Measurements from ENCODE around the gene CUL5.
"Not testable (repeated sequence)": the region's sequence is repeated elsewhere in the genome, so short reads cannot be mapped to it uniquely, and the experiment has no call there.

Gene CUL5

GRCh38 chr11:108117746-108118371 is 109.2 kb downstream of the CUL5 start:
- peak; percentile 14 for DNase-seq

GRCh38 chr11:108120936-108121273 is 112.2 kb downstream of the CUL5 start:
- DNase-seq = not testable (repeated sequence)

DNA sequence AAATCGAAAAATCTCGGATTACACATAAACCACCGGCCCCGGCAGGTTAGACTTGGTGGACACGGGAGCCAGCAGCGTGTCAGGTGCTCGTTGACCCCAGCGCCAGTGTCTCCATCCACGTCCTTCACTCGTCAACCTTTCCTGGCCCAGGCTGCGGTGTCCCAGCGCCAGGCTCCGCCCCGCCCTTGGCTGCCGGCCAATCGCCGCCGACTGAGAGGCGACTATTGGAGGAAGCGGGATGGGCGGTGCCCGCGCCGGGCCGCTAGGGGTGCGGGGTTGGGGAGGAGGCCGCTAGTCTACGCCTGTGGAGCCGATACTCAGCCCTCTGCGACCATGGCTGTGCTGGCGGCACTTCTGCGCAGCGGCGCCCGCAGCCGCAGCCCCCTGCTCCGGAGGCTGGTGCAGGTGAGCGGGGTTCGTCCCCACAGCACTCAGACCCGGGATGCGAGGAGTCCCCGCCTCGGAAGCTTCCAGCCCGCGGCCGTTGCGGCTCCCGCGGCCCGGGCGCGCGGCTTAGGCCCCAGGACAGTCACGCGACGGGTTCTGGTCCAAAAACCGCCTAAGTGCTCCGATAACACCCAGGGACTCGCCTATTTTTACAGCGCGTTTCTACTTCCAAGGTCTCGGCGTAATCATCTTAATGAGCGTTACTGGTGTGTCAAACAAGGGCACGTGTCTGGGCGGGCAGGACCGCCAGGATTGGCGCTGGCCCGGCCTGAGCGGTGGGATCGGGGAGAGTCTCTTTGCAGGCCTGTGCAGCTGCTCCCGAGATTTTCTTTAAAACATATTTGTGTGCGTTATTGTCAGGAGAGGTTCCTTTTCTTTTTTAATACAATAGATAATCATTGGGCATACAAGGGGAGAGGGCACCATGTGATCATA is 112.8 kb downstream of the CUL5 start, which contains the start of gene ACAT1:
ACAT1 (plus strand) TSS at position 294 of the 882 bp plus-strand sequence; CDS start at position 334, 40 bp downstream.
- DNase-seq = peak; percentile 89

- no peak for DNase-seq
Measured at GRCh38 chr11:108122166-108122628, 113.5 kb downstream of the CUL5 start.

- no peak for DNase-seq
Measured at GRCh38 chr11:108125096-108125495, 116.4 kb downstream of the CUL5 start.

DNA sequence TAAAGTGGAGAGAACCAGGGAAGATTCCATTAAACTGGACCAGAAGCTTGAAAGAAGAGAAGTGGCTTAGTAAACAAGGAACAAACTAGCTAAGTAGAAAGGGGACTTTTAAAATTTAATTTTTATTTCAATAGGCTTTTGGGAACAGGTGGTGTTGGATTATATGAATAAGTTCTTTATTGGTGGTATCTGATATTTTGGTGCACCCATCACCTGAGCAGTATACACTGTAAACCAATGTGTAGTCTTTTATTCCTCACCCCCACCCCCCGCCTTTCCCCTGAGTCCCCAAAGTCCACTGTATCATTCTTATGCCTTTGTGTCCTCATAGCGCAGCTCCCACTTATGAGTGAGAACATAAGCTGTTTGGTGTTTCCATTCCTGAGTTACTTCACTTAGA is 120.1 kb downstream of the CUL5 start:
- no peak for DNase-seq

DNA sequence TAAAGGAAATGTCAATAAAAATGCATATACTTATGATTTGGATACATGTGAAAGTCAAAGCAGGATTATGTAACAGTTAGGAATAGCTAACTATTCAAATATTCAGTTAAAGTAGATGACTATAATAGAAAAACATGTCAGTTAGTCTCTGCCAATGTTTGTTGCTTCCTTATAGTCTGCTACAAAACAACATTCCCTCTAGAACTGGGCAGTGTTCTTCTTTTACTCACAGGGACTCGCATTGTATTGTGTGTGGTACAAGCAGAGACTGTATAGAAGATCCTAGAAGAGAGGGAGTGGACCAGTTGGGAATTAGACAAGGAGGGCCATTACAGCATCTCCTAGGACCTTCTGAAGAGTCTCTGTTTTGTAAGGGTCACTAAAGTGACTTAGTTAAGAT is 123.3 kb downstream of the CUL5 start:
- no peak for DNase-seq

- peak; percentile 52 for DNase-seq
Measured at GRCh38 chr11:108132993-108133538, 124.4 kb downstream of the CUL5 start.

- DNase-seq = no peak
Measured at GRCh38 chr11:108135845-108136544, 127.3 kb downstream of the CUL5 start.

DNA sequence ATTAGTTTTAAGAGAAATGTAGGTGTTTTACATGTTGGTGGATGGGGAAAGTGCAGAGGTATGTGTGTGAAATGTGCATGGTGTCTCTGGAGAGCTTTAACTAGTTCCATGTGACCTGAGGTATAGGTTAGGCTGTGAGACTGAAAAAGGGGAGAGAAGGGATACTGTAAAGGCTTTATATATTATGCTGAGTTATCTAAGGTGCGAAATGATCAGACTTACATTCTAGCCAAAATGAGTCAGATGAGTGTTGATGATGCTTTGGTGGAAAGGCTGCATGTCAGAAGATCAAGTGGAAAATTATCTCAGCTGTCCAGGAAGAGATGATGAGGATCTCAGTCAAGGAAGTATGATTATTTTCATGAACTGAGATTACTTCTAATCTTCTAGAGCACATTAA is 128.5 kb downstream of the CUL5 start:
- no peak for DNase-seq

- no peak for DNase-seq
Measured at GRCh38 chr11:108142304-108142703, 133.6 kb downstream of the CUL5 start.

DNA sequence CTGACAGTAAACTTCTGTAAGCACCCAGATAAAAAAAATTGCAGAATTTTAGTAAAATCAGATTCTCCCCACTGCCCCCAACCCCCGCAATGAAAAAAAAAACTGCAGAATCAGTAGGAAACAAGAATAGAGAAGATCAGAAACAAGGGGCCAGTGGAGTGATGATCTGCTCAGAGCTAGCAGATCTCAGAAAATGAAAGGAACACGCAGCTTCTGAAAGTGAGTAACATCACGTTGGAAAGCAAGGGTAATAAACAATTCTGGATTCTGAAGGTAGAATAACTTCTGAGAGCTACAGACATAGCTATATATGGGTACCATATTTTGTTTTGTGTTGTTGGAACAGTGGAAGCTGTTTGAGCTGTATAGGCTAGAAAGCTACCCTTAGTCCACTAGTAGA is 135.9 kb downstream of the CUL5 start:
- DNase-seq = no peak

DNA sequence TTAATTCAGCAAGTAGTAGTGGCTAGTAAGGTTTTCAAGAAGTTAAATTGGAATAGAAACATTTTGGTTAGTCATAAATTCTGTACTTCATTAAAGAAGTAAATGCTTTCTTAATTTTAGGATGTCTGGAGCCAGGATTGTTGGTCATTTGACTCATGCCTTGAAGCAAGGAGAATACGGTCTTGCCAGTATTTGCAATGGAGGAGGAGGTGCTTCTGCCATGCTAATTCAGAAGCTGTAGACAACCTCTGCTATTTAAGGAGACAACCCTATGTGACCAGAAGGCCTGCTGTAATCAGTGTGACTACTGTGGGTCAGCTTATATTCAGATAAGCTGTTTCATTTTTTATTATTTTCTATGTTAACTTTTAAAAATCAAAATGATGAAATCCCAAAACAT is 138.5 kb downstream of the CUL5 start:
- DNase-seq = no peak

DNA sequence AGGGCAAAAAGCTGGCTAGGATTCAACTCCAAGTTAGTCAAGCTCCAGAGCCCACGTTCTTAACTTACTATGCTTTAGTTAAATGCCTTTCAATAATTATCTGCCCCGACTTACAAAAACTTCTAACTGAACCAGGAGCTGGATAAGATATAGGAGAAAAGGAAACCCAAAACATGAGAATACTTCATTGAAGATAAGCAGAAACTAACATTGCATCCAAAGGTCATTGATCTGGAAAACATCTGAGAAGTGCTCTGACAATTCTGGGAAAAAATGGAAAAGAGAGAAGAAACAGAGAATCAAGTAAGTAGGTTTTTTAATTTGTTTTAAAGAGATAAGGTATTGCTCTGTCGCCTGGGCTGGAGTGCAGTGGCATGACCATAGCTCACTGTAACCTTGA is 139.9 kb downstream of the CUL5 start:
- DNase-seq = no peak

DNA sequence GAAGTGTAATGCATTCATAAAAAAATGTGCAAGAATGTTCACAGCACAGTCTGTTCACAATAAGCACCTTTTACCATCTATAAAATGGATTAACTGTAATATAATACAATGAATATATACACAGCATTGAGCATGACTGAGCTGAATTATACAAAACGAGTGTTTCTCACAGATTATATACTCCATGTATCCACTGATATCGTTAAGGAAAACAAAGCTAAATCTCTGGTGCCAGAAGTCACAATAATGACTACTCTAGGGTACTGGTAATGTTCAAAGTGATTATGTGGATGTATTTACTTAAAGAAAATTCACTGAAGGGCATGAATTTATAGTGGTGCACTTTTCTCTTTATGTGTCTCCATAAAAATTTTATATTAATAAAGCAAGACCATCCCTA is 145.9 kb downstream of the CUL5 start:
- DNase-seq = no peak

Data from NCI-H2029 (cell line).